Activated CD4-positive, alpha-beta T cell treated with anti-CD3 and anti-CD28 coated beads, Interleukin-2, amount 50 U/mL, for 16 hours (primary cell): Measurements from ENCODE around the gene ADAMTS2.

Experiments
- DNase-seq: peaks from one replicate; pipeline ENCODE4 v3.0.0-alpha.2; 2020

The ADAMTS2 gene

GRCh38 chr5:179130101-179130681 lies 215.1 kb downstream of the ADAMTS2 start:
- DNase-seq: no peak

GRCh38 chr5:179129607-179130071 lies 215.6 kb downstream of the ADAMTS2 start:
- DNase-seq: no peak

GRCh38 chr5:179128976-179129375 lies 216.3 kb downstream of the ADAMTS2 start:
- DNase-seq: no peak

- DNase-seq: no peak
These were observed 217.3 kb downstream of the ADAMTS2 start for GRCh38 chr5:179128041-179128365.

- no peak for DNase-seq
These were observed 217.9 kb downstream of the ADAMTS2 start for GRCh38 chr5:179127136-179128040.

- no peak for DNase-seq
These were observed 218.7 kb downstream of the ADAMTS2 start for GRCh38 chr5:179126506-179126991.

GRCh38 chr5:179125789-179126505 lies 219.3 kb downstream of the ADAMTS2 start:
- no peak for DNase-seq

- no peak for DNase-seq
These were observed 220.1 kb downstream of the ADAMTS2 start for GRCh38 chr5:179124853-179125788.

- no peak for DNase-seq
These were observed 220.9 kb downstream of the ADAMTS2 start for GRCh38 chr5:179124273-179124852.

GRCh38 chr5:179123491-179124272 lies 221.6 kb downstream of the ADAMTS2 start:
- no peak for DNase-seq

- DNase-seq: no peak
These were observed 222.2 kb downstream of the ADAMTS2 start for GRCh38 chr5:179123109-179123426.

- no peak for DNase-seq
These were observed 222.7 kb downstream of the ADAMTS2 start for GRCh38 chr5:179122411-179123108.

GRCh38 chr5:179121667-179122111 lies 223.6 kb downstream of the ADAMTS2 start:
- DNase-seq: no peak

GRCh38 chr5:179120951-179121666 lies 224.2 kb downstream of the ADAMTS2 start:
- no peak for DNase-seq

GRCh38 chr5:179120421-179120861 lies 224.8 kb downstream of the ADAMTS2 start:
- no peak for DNase-seq

GRCh38 chr5:179119415-179120170 lies 225.7 kb downstream of the ADAMTS2 start:
- DNase-seq: no peak

- no peak for DNase-seq
These were observed 226.4 kb downstream of the ADAMTS2 start for GRCh38 chr5:179118756-179119414.

GRCh38 chr5:179118338-179118737 lies 226.9 kb downstream of the ADAMTS2 start:
- no peak for DNase-seq
